Non-pigmented ciliary epithelial cell (primary cell): Measurements from ENCODE around the gene PLD4.

ENCODE experiments used
- DNase-seq: peaks from one replicate; pipeline ENCODE4 v3.0.0-alpha.2; 2010; ENCODE audit warnings: low read depth

The PLD4 gene

DNA sequence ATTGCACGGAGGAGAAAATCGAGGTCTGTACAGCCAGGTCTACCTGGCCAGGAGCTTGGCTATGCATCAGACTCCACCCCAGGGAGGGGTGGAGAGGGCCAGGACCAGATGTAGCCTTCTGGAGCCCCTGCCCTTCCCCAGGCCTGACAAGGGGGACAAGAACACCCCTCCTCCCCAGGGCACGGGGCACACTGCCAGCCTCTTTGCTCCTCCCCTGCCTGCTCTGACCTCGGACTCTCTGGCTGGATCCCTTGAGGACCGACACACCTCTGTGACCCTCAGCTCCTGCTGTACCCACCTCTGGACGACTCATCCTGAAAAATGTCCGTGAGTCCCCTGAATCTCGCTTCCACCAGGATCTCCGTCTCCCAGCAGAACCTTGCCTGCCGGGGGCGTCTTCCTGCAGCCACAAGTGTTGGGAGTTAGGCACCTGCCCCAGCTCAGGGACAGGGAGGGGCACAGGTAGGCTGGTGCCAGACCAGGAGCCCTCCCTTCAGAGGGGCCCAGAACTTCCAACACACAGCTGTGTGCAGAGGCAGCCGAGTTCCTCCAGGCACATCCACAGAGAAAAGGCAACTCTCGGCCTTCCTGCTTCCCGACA is 31.7 kb downstream of the PLD4 start:
- no peak for DNase-seq

DNA sequence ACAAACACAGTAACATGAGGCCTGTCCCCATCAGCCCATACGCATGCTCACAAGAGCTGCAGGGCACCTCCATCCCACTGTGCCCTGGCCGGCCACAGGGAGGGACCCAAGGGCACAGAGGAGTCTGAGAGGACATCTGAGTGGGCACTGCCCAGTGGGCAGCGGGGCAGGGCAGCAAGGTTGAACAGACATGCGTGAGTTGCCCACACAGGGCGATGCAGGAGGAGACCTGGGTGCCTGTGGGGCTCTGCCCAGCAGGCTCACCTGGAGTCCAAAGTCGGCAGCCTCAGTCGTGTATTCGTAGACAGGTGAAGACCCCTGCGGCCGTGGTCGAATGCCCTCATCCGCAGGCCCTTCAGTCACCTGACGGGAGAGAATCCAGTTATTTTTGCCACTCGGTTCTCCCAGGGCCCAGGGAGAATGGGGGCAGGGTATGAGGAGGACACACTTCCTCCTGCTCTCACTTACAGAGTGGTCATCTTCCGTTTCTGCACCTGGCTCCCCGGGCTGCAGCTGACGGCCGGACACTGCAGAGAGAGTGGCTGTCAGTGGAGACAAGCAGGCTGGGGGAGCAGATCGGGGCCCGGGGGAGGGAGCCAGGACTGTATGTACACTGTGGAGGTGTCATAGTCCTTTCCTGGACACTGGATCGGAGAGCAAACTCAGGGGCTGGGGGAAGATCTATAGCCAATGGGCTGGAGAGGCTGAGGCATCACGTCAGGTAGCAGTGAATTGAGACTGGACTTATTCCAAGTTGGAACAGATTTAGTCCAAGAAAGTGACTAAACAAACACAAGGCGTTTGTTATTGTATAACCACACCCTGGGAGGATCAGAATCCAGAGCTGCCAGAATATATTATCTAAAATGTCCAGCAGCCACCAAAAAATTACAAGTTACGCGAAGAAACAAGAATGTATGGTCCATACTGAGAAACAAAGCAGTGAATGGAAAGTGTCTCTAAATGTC is 32.8 kb downstream of the PLD4 start:
- no peak for DNase-seq

DNA sequence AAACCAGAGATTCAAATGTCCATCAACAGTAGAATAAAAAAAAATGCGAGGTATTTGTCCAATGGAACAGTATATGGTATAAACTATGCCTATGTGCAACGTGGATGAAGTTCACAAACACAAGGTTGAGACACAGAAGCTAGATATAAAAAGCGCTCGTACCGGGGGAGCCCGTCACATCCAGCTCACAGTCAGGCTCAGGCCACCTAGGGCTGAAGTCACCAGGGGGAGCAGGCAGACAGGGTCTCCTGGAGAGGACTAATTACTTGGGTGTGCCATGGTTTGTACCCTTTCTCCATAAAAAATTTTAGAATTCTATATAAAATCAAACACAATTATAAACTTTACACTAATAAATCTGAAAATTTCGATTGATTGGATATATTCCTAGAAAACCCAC is 39.9 kb downstream of the PLD4 start:
- DNase-seq, result no peak

DNA sequence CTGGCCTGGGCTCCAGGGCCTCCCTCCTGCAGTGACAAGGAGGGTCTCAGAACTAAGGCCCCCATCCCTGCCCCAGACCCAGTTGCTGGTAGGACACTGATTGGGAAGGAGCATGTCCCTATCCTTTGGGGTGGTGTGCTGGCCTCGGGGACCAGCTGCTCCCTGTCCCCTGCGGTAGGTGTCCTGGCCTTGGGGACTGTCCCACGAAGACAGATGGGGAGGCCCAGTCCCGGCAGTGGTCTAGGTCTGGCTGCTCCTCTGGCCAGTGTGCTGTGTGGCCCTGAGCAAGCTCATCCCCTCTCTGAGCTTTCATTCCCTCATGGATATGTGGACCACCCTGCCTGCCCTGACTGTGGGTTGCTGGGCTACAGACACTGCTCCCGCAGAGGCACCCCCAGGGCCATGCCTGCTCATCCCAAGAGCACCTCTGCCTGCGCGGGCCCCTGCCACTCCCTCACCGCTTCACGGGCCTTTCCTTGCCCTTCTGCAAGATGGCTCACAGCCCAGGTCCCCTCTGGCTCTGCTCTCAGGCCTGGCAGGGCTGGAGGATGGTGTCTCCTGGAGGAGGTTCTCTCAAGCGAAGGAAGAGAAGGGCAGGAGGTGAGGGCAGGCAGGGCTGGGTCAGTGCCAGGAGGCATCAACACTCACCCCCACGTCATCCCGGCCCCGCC is 41.0 kb downstream of the PLD4 start:
- DNase-seq, result no peak

DNA sequence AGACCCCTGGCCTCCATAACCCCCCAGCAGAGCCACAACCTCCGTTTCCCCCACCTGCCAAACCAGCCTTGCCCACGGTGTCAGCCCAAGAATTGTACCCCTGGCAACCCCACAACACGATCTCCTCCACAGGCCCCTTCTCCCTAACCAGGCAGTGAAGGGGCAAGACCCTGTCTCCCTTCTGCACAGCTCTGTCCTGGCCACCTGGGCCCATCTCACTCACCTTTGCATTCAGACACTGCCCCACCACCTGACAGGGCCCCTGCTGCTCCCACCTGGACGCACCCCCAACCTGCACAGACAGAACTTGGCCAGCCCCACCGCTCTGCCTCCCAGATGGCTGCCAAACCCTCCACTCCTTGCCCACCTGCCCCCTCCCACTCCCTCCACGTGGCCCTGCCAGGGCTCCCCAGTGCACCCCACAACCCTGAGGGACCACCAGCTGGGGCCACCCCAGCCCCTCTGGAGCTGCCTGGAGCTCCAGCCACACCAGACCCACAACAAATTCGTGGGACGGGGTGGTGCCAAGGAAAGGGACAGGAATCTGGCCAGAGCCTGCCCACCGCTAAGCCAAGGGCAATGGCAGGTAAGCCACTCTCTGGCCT is 41.7 kb downstream of the PLD4 start:
- DNase-seq, result no peak

DNA sequence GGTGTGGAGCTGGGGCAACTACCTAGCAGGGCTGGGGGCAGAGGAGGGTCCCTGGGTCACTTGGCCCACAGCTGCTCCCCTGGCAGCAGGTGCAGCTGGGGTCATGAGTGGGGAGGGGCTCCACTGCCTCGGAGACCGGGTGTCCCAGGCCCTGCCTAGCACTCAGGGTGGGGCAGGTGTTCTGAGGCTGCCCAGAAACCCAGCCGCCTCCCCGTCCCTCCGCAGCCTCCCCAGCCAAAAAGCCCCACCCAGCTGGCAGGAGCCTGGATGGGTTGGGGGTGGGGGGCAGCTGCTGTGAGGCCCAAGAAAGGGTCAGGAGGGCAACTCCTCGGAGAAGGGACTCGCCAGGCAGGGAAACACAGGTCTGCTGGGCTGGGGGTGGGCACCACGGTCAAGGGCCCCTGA is 42.3 kb downstream of the PLD4 start:
- DNase-seq, result no peak

DNA sequence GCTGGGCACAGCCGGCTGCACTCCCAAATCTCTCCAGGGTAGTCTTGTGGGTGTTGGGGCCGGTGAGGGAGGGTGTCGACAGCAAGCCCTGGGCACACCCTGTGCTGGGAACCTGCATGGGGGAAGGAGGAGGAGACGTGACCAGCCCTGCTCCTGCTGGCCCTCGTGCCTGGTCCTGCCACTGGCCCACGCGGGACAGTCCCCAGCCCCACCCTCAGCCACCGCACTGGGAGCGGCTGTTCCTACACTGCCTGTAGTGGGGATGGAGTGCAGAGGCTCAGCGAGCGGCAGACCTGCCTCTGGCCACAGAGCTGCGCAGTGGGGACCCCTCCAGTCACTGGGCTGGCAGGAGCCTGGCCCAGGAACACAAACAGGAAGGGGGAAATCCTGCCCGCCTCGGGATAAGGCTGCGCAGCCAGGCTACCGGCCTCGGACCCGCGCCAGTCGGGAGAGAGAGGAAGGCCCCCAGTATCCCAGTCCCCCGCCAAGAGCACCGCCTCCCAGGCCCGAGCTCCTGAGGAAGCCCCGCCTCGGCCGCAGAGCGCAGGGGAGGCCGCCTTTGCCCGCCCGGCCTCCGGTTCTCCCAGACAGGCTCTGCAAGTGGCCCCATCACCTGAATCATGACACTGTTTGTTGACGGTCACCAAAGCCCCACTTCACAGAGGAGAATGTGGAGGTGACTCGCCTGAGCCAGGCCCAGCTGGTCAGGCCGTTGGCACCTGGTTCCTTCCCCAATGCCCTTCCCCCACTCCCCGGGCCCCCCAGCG is 42.9 kb downstream of the PLD4 start:
- DNase-seq, result no peak

DNA sequence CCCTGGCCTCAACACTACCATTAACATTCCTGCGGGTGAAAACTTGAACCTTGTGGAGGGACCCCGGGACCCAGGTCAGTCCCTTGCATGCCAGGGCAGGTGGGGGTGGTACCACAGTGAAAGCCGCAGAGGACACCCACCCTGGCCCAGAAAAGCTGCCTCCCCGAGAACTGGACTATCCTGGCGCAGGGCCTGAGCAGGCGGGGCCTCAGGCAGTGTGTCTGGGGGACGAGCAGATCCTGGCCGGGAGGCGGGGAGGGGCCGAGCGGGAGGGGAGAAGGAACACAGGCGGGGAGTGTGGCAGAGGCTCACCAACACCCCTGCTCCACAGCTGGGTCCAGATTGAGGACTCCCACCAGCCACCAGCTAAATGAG is 43.5 kb downstream of the PLD4 start:
- DNase-seq, result no peak

DNA sequence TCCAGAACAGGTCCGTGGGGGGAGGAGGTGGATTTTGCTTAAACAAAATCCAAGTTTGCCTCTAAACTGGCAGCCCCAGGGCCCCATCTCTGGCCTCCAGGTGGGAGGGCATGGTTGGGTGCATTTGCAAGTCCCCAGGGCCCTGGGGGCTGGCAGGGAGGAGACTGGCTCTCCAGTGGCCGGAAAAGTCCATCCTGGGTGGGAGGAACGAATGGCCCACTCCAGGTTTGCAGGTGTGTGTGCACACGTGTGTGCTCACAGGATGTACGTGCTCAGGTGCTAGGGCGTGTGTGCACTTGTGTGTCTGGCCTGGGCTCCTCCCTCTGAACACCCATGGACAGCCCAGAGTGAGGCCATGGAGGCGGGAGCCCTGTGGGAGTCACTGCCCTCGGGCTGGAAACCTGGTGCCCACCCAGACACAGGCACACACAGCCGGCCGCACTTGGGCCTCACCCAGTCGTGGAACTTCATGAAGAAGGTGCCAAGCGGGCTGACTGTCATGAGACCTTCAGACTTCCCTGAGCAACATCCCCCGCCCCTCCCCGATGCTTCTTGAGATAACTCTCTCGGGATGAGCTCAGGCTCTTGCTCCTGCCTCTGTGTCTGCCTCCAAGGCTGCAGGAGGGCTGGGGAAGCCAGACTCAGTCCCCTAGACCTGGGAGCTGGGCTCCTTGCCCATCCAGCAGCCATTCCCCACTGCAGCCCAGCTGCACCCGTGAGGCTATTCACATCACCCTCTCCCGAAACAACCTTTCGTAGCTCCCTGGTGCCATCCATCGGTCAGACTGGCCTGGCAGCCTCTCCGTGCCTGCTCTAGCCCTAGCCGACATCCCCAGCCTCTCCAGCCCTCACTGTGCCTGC is 44.1 kb downstream of the PLD4 start:
- no peak for DNase-seq

DNA sequence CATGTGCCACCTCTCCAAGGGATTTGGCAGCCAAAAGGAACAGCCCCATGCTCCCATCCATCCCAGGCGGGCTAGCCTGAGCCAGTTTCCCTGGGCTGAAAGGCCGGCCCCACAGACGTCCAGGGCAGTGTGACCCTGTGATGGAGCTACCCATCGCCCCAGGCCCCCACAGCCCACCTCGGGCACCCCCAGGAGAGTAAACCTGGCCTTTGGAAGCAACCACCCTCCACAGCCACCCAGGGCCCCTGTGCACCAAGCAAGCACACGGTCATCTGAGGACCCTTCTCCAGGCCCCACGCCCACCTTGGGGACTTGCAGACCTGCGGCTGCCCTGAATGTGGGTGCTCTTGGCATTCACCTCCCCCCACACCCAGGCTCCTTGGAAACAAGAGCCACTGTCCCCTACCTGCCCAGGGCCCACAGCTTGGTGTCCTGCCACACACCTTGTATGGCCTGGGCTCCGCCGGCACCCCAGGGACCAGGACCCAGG is 45.1 kb downstream of the PLD4 start:
- DNase-seq, result no peak

DNA sequence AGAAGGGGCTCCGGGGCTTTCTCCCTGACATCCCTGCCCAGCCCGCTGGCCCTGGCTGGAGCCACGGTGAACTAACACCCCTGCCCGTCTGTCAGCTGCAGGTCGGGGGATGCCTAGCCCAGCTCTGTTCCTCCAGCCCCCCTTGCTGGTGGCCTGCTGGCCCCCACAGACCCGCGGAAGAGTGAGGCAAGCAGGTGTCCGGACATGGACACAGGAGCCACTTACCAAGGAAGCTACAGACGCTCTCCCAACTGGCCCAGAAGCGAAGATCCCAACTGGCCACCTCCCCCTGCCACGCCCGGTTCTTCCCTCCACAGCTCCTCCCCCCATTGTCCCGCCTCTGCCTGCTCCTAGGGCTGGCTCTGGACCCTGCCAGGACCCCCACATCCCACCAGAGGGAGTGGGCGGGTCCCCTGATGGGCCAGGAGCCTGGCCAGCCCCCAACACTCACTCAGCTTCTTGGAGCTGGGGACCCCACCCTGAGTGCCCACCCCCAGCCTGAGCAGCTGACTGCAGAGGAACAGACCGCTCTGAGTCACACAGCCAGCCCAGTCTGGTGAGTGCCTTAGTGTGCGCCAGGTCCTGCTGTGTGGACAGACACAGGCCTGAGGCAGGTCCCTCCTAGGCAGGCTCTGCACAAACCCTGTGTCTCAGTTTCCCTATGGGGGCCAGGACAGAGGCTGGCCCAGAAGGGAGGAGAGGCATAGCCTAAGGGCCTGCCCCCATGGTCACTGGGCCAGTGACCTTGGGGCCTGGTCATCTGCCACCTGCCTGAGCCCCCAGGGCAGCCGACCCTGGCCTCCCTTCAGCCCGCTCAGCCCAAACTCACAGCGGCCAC is 45.8 kb downstream of the PLD4 start:
- DNase-seq, result peak; percentile 60

DNA sequence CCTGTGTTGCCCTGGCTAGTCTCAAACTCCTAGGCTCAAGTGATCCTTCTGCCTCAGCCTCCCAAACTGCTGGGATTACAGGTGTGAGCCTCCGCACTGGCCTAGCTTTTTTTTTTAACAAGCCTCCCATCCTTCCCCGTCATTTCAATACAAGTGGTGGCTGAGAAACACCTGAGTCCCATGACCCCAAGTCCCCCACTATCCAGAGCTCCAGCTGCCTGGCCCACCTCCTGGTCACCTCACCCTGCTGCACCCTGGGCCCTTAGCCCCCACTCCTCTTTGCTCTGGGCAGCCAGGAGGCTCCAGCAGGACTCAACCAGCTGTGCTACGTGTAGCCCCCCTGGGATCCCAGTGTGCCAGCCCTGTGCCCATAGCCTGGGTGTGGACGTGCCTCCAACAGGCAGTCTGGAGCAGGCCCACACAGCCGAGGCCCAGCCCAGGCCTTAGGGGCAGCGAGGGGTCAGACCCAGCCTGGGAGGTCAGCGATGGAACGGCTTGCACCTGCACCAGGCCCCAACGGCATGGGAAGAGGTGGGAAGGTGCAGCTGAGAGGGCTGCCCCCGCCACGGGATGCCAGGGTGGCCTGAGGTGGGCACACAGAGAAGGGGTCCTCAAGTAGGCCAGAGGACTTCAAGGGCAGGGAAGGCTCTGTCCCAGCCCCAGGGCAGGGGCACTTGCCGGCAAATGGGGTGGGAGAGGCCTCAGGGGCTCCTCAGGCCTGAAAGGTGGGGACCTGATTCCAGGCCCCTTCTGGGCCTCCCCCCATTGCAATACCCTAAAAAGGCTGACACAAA is 47.0 kb downstream of the PLD4 start:
- DNase-seq, result no peak

DNA sequence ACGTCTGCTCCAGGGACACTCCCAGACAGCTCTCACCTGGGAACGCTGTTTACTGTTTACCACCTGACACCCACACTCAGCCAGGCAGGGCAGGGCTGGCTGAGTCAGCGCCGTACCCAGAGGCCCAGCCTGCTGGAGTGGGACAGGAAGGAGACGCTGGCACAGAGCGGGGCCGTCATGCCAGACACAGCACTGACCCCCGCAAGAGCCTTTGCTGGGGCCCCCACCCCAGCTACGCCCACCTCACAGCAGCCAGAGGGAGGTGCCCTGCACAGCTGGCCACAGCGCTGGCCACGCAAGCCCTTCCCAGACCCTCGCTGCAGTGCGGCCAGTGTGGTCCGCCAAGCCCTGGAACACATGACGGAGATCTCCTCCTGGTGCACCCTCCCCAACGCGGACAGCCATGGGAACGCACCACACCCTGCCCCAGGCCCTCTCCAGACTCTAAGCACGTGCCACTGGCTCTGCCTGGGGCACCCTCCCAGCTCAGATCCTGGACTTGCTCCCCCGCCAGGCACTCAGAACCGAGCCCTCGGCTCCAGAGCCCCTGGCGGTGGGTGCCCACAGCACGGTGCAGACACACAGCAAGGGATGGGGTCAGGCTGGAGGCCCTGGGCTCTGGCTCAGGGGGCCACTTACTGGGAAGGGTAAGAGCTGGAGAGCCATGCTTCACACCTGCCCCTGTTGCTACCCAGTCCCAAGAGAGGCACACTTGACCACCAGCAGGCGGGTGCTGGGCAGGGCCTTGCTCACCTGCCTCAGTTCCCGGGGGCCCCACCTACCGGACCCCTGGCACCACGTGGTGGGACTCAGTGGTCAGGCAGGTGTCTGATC is 47.8 kb downstream of the PLD4 start:
- no peak for DNase-seq

DNA sequence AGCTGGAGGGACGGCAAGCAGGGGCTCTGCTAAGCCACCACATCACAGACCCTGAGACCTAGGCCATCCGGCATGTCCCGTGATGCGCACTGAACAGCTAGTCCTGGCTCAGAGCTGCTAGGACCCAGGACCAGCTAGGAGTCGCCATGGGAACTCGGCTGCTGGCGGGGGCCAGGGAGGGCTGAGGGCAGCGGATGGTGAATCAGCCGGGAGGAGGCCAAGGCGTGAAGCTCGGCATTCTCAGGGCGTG is 48.4 kb downstream of the PLD4 start:
- peak; percentile 77 for DNase-seq

DNA sequence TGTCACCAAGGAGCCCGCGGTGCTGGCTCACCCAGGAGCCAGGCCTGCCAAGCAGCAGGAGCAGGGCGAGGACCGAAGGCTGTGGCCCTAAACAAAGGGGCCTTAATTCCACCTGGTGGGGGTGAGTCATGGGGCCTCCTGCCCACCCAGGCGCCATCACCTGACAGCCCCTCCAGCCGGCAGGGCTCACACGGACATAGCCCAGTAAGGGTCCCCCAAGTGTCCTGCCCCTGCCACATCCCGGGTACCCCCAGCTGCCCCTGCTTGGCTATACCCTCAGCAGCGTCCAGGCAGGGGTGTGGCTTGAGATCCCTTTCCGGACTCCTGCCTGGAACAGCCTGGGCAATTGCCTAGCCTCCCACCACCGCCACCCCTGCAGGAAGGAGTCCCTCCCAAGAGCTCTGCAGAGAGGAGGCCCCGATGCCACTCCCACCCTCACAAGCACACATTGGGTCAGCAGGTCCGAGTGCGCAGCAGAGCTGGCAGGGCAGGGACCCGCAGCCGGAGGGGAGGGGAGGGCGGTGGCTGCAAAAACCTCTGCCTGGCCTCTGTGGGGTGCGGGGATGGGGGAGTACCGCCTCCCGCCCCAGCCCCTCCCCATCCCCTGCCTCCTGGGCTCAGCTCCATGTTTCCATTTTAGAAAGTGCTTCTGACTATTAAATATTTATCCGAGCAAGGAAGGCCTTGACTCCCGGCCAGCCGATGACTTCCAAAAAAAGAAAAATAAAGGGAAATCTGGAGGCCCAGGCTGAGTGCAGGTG is 48.9 kb downstream of the PLD4 start:
- DNase-seq, result no peak

DNA sequence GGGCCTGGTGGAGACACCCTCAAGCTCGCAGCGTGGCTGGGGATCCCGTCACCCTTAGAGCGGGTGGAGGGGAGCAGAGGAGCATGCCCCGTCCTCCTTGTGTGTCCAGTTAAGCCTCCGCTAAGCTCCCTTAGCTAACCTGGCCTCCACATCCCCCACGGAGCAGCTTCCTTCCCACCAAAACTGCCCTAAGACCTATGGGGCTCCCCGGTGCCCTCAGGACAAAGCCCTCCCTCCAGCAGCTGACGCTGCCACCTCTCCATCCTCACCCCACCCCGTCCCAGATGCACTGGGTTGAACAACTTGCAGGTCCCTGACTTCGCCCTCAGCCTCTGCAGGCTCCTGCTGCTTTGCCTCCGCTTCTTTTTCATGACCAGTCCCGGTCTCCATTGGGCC is 49.5 kb downstream of the PLD4 start:
- no peak for DNase-seq

DNA sequence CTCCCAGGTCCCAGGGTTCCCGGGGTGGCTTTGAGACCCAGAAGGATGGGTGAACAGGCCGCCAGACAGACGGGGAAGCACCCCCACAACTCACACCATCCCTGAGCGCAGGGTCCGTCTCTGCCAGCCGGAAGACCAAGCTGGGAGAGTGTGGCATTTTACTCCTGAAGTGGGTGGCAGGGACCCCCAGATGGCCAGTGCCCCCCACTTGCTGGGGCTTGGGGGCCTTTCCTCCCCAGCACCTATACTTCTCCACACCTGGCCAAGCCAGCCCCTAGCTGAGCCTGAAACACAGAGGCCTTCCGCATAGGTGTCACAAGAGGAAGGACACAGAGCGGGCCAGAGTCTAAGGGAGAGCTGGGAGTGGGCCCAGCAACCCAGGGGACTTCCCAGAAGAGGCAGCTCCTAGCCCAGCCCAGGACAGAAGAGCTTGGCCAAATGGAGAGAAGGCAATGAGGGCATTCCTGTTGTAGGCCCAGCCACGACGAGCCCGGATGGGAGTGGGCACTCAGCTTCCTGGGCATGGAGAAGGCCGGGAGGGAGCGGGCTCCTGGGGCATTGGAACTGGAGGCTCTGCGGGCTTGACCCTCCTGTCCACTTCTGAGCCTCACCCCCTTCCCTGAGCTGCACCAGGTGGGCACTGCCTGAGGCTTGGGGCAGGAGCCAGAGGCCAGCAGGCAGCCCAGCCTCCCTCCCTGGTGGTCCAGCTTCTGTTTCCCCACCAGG is 50.1 kb downstream of the PLD4 start:
- no peak for DNase-seq
